Smooth muscle cell (in vitro differentiated cells): ENCODE measurements around the gene ACTL6A. TPM values are rescaled to one million over a fixed set of nuclear protein-coding genes. Genes with fewer than 3 reads are reported as not detected.

Experiments used
- DNase-seq: peaks from one replicate; lab custom pipeline; 2025; ENCODE audit not compliant: unreplicated experiment; lab: John Stamatoyannopoulos, UW
- H2AFZ ChIP-seq: fragments of 200-600 bp; sonication (generic); 2 replicates; pipeline ENCODE4 v1.6.0; 2016; ENCODE audit warnings: antibody characterized with exemption, low read depth, mild to moderate bottlenecking
- H3F3A ChIP-seq: fragments of 200-600 bp; sonication (generic); 2 replicates; pipeline ENCODE4 v1.6.0; 2017; ENCODE audit warnings: antibody characterized with exemption, low read depth
- H3K27ac ChIP-seq: fragments of 200-600 bp; sonication (generic); 2 replicates; pipeline ENCODE4 v1.5.1; 2016; ENCODE audit warnings: low read depth, mild to moderate bottlenecking
- H3K27me3 ChIP-seq: fragments of 200-600 bp; sonication (generic); 2 replicates; pipeline ENCODE4 v1.6.1; 2016; ENCODE audit warnings: low read depth, mild to moderate bottlenecking
- H3K36me3 ChIP-seq: fragments of 200-600 bp; sonication (generic); 2 replicates; pipeline ENCODE4 v1.5.1; 2016; ENCODE audit warnings: low read depth
- H3K4me1 ChIP-seq: fragments of 200-600 bp; sonication (generic); 2 replicates; pipeline ENCODE4 v1.5.1; 2016; ENCODE audit warnings: low read depth
- H3K4me2 ChIP-seq: fragments of 200-600 bp; sonication (generic); 2 replicates; pipeline ENCODE4 v1.6.0; 2016; ENCODE audit warnings: mild to moderate bottlenecking
- H3K4me3 ChIP-seq: fragments of 200-600 bp; sonication (generic); 2 replicates; pipeline ENCODE4 v1.5.1; 2016; ENCODE audit warnings: mild to moderate bottlenecking
- H3K79me2 ChIP-seq: fragments of 200-600 bp; sonication (generic); 2 replicates; pipeline ENCODE4 v1.6.0; 2016; ENCODE audit warnings: low read depth, mild to moderate bottlenecking
- H3K9ac ChIP-seq: fragments of 200-600 bp; sonication (generic); 2 replicates; pipeline ENCODE4 v1.6.0; 2016; ENCODE audit warnings: low read depth
- H3K9me3 ChIP-seq: fragments of 200-600 bp; sonication (generic); replicated peaks from 2 replicates; pipeline ENCODE4 v1.5.1; 2016; ENCODE audit warnings: low read depth
- H4K20me1 ChIP-seq: fragments of 200-600 bp; sonication (generic); 2 replicates; pipeline ENCODE4 v1.6.0; 2016; ENCODE audit warnings: low read depth
- WGBS: methylation state at CpG from one replicate; pipeline ENCODE4 v1.1.7; 2016; ENCODE audit warnings: low lambda C conversion rate; 5-methylcytosine and 5-hydroxymethylcytosine counted together
- polyA plus RNA-seq: library from polyadenylated mRNA; unstranded; fragments of >200 nt; fragmentation: Nextera tagmentation; extraction: Ambion mirVana; gene quantifications from 2 replicates; pipeline ENCODE4 v1.2.1, GENCODE V29; 2016
- total RNA-seq: library from RNA; depleted of rRNA; stranded (reverse); fragments of >200 nt; gene quantifications from 2 replicates; pipeline ENCODE4 v1.2.3, GENCODE V29; 2014
- TF ChIP-seq, protein P1 (sequence below): fragments of 200-600 bp; sonication (generic); IDR thresholded peaks from 2 replicates; pipeline ENCODE4 v1.5.1; 2017; ENCODE audit warnings: borderline replicate concordance, mild to moderate bottlenecking, antibody characterized with exemption; ENCODE audit not compliant: insufficient read depth, poor library complexity, severe bottlenecking

The ACTL6A gene
- total and polyA plus RNA-seq, 2 experiments from 2014 or later: 62.1 to 75.0 TPM

DNA sequence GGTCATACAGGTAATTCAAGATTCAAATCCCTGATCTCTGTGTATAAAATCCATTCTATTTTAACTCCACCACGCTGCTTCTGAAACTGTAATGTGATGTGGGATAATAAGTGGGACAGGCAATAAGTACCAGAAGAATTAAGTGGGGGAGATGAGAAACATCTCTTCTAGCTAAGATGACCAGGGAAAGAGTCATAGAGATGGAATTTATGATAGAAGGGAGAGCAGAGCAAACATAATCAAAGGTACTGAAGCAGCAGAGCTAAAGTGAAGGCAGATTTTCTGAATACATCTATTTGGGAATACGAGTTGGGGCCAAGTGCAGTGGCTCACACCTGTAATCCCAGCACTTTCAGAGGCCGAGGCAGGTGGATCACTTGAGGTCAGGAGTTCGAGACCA, 36.8 kb downstream of the ACTL6A start:
- TF ChIP-seq, protein P1, sequence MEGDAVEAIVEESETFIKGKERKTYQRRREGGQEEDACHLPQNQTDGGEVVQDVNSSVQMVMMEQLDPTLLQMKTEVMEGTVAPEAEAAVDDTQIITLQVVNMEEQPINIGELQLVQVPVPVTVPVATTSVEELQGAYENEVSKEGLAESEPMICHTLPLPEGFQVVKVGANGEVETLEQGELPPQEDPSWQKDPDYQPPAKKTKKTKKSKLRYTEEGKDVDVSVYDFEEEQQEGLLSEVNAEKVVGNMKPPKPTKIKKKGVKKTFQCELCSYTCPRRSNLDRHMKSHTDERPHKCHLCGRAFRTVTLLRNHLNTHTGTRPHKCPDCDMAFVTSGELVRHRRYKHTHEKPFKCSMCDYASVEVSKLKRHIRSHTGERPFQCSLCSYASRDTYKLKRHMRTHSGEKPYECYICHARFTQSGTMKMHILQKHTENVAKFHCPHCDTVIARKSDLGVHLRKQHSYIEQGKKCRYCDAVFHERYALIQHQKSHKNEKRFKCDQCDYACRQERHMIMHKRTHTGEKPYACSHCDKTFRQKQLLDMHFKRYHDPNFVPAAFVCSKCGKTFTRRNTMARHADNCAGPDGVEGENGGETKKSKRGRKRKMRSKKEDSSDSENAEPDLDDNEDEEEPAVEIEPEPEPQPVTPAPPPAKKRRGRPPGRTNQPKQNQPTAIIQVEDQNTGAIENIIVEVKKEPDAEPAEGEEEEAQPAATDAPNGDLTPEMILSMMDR: no peak
- H4K20me1 ChIP-seq: peaks cover 32% of the 10 kb centered on the region
- peaks cover 41% of the 10 kb centered on the region for H3K79me2 ChIP-seq
- H3K4me3 ChIP-seq: no peak overlapping the region
- H2AFZ ChIP-seq: no peak overlapping the region
- no peak overlapping the region for H3K4me2 ChIP-seq
- no peak overlapping the region for H3K9ac ChIP-seq
- H3F3A ChIP-seq: no peaks in the 10 kb centered on the region
- no peak for DNase-seq
- H3K27ac ChIP-seq: no peak overlapping the region
- peaks cover 38% of the 10 kb centered on the region for H3K36me3 ChIP-seq
- peaks cover 6% of the 10 kb centered on the region for H3K4me1 ChIP-seq
- H3K27me3 ChIP-seq: no peaks in the 10 kb centered on the region
- H3K9me3 ChIP-seq: no peaks in the 10 kb centered on the region
- whole genome bisulfite sequencing: 97% methylated on average over 4 of the region's 4 CpGs

DNA sequence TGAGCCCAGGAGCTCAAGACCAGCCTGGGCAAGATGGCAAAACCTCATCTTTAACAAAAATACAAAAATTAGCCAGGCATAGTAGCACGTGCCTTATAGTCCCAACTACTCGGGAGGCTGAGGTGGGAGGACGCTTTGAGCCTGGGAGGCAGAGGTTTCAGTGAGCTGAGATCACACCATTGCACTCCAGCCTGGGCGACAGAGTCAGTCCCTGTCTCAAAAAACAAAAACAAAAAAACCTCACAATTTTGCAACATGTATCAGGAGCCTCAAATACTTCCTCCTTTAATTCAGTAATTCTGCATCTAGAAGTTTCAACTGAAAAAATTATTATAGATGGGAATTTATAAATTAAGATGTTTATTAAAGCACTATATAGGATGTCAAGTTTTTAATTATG, 40.6 kb downstream of the ACTL6A start:
- no peak overlapping the region for H2AFZ ChIP-seq
- peaks cover 12% of the 10 kb centered on the region for H3K4me1 ChIP-seq
- H3K4me2 ChIP-seq: peak overlapping the region; percentile 98
- 90% methylated on average over 4 of the region's 4 CpGs for WGBS
- H3F3A ChIP-seq: no peaks in the 10 kb centered on the region
- peaks cover 13% of the 10 kb centered on the region for H4K20me1 ChIP-seq
- H3K9ac ChIP-seq: peak overlapping the region; percentile 99
- H3K9me3 ChIP-seq: no peaks in the 10 kb centered on the region
- H3K79me2 ChIP-seq: peaks cover 76% of the 10 kb centered on the region
- peaks cover 14% of the 10 kb centered on the region for H3K36me3 ChIP-seq
- H3K27me3 ChIP-seq: no peaks in the 10 kb centered on the region
- peak overlapping the region; percentile 90 for H3K27ac ChIP-seq
- TF ChIP-seq, protein P1: no peak
- no peak for DNase-seq
- peak overlapping the region; percentile 88 for H3K4me3 ChIP-seq

DNA sequence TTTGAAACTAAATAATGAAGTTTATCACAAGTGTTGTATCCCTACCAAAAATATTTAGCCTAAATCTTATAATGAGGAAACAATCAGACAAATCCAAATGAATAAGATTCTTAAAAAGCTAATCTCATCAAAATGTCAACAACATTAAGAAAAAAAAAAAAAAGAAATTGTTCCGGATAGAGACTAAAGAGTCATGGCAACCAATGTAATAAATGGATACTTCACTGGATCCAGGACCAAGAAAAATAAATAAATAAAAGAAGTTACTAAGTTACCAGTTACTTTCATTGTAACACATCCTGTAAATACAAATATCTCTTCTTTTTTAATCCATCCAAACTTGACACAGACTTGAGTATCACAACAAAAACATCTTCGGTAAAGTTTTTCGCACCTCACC, 41.1 kb downstream of the ACTL6A start:
- Histone ChIP-seq H3K4me3 (peak overlapping the region; percentile 88), H3K36me3 (peaks cover 14% of the 10 kb centered on the region), H3K27ac (peak overlapping the region; percentile 90), H3K79me2 (peaks cover 78% of the 10 kb centered on the region), H4K20me1 (peaks cover 13% of the 10 kb centered on the region), H3K4me2 (peak overlapping the region; percentile 98), H3K4me1 (peaks cover 12% of the 10 kb centered on the region), H2AFZ (peak overlapping the region; percentile 100), H3F3A (no peaks in the 10 kb centered on the region), H3K9ac (peak overlapping the region; percentile 99), H3K27me3 (no peaks in the 10 kb centered on the region), H3K9me3 (no peaks in the 10 kb centered on the region)
- no peak for DNase-seq
- TF ChIP-seq, protein P1: no peak
- 10% methylated on average over 3 of the region's 3 CpGs for WGBS
